HepG2 (cell line): ENCODE measurements around the gene LCMT2. TPM values are rescaled to one million over a fixed set of nuclear protein-coding genes. Genes with fewer than 3 reads are reported as not detected.

Experiments used
- ARID3A ChIP-seq: IDR thresholded peaks from 2 replicates; pipeline ENCODE4 v1.6.1; 2012; ENCODE audit warnings: low read depth, low read length, improper control_type of control experiment
- CEBPB ChIP-seq: IDR thresholded peaks from 2 replicates; pipeline ENCODE4 v1.6.1; 2011; ENCODE audit warnings: low read depth, low read length, improper control_type of control experiment, borderline replicate concordance
- CEBPG ChIP-seq: IDR thresholded peaks from 2 replicates; pipeline ENCODE4 v1.6.1; 2016
- FOXA3 ChIP-seq: IDR thresholded peaks from 2 replicates; pipeline ENCODE4 v1.6.1; 2016; ENCODE audit warnings: missing genetic modification reagents, missing compliant biosample characterization
- GATA4 ChIP-seq: sonication (generic); IDR thresholded peaks from 2 replicates; pipeline ENCODE4 v1.6.1; 2016; ENCODE audit warnings: antibody characterized with exemption, low read depth, borderline replicate concordance
- GFI1 ChIP-seq: sonication (generic); formaldehyde crosslinking; IDR thresholded peaks from 2 replicates; pipeline ENCODE4 v1.5.0; 2020; ENCODE audit warnings: missing genetic modification reagents, mild to moderate bottlenecking, borderline replicate concordance
- KLF16 ChIP-seq, 2 experiments: sonication (generic) in 1 of 2; formaldehyde crosslinking in 1 of 2; IDR thresholded peaks; 2 replicates each; pipeline versions ENCODE4 v1.6.1 to v1.8.0; 2016 to 2023; ENCODE audit warnings: missing genetic modification reagents in 2 of 2, missing compliant biosample characterization in 1 of 2
- KLF6 ChIP-seq: IDR thresholded peaks from 2 replicates; pipeline ENCODE4 v1.8.0; 2016; ENCODE audit warnings: missing biosample characterization, missing genetic modification reagents
- MAFK ChIP-seq, 2 experiments: IDR thresholded peaks in 1 of 2; conservative IDR thresholded peaks in 1 of 2; 2 replicates each; pipeline ENCODE4 v1.6.1; 2011; ENCODE audit warnings: improper control_type of control experiment in 2 of 2, low read length in 2 of 2
- SALL1 ChIP-seq: sonication (generic); formaldehyde crosslinking; IDR thresholded peaks from 2 replicates; pipeline ENCODE4 v1.8.0; 2022; ENCODE audit warnings: mild to moderate bottlenecking, missing genetic modification reagents
- SMC3 ChIP-seq: IDR thresholded peaks from 2 replicates; pipeline ENCODE4 v1.6.1; 2011; ENCODE audit warnings: low read length, improper control_type of control experiment
- STAG1 ChIP-seq: sonication (generic); formaldehyde crosslinking; IDR thresholded peaks from 2 replicates; pipeline ENCODE4 v1.4.0; 2020; ENCODE audit warnings: missing genetic modification reagents
- SYNCRIP ChIP-seq: fragments of 200-400 bp; formaldehyde crosslinking; IDR thresholded peaks from 2 replicates; pipeline ENCODE4 v1.6.1; 2018; ENCODE audit warnings: mild to moderate bottlenecking, low read depth, low read length; ENCODE audit not compliant: insufficient read depth
- TBX2 ChIP-seq: sonication (generic); formaldehyde crosslinking; IDR thresholded peaks from 2 replicates; pipeline ENCODE4 v1.5.0; 2020; ENCODE audit warnings: missing genetic modification reagents, mild to moderate bottlenecking, borderline replicate concordance
- THAP11 ChIP-seq: IDR thresholded peaks from 2 replicates; pipeline ENCODE4 v1.6.1; 2016; ENCODE audit warnings: missing biosample characterization, missing genetic modification reagents
- ZNF646 ChIP-seq: sonication (generic); formaldehyde crosslinking; IDR thresholded peaks from 2 replicates; pipeline ENCODE4 v1.9.0; 2021; ENCODE audit warnings: mild to moderate bottlenecking, missing genetic modification reagents
- ZNF652 ChIP-seq: IDR thresholded peaks from 2 replicates; pipeline ENCODE4 v1.6.1; 2016; ENCODE audit warnings: low read depth, borderline replicate concordance
- ZSCAN9 ChIP-seq: IDR thresholded peaks from 2 replicates; pipeline ENCODE4 v1.6.1; 2016; ENCODE audit warnings: borderline replicate concordance
- polyA plus RNA-seq, 8 experiments: library from polyadenylated mRNA; depleted of rRNA in 3 of 8; stranded (reverse) in 7 of 8; unstranded in 1 of 8; fragments of >200 nt; fragmentation: Illumina TruSeq in 4 of 8; extraction: Trizol in 4 of 8; gene quantifications; 2 replicates each; pipeline versions ENCODE4 v1.2.1 to v1.2.3, GENCODE V29; 2011 to 2016; ENCODE audit warnings: low read depth in 4 of 8, missing spikeins in 1 of 8, mixed read lengths in 1 of 8; ENCODE audit not compliant: insufficient read depth in 1 of 8
- total RNA-seq, 5 experiments: library from RNA; depleted of rRNA; stranded (reverse); fragments of >200 nt; fragmentation: Illumina TruSeq; extraction: Trizol; gene quantifications; 2 replicates each; pipeline ENCODE4 v1.2.3, GENCODE V29; 2016; ENCODE audit warnings: low read depth in 1 of 5
- TF ChIP-seq, protein P1 (sequence below): sonication (generic); formaldehyde crosslinking; IDR thresholded peaks from 2 replicates; pipeline ENCODE4 v1.5.0; 2020; ENCODE audit warnings: mild to moderate bottlenecking, missing genetic modification reagents, moderate library complexity
- TF ChIP-seq, protein P2 (sequence below): sonication (generic); formaldehyde crosslinking; IDR thresholded peaks from 2 replicates; pipeline ENCODE4 v1.8.0; 2022; ENCODE audit warnings: mild to moderate bottlenecking, missing genetic modification reagents, moderate library complexity

LCMT2 gene
- total and polyA plus RNA-seq, 2 of the 13 experiments (the other 11 are each of a cell fraction or from before 2014, with no cell fraction given): 6.9 to 9.1 TPM

- TF ChIP-seq GFI1 (CRISPR knock-in tag) (peak; percentile 92), GATA4 (no peak), SYNCRIP (no peak), ZNF646 (CRISPR knock-in tag) (peak; percentile 72; the same call in 1 of the 2 replicates), THAP11 (peak; percentile 30; the same call in 1 of the 2 replicates), MAFK (conservative IDR thresholded peaks at IDR 0.05 in 1 of 2, IDR thresholded peaks at IDR 0.05 in 1 of 2; ENCODE audit: low read length in 2 of 2) (peak; percentile 60 to 69), KLF16 (CRISPR knock-in tag; IDR thresholded peaks at IDR 0.05) (peak in 1 of 2 experiments; percentile 46; a peak in 1 of 4 replicates), STAG1 (CRISPR knock-in tag) (peak; percentile 88), ZSCAN9 (CRISPR knock-in tag) (0 out of 2 replicates have a peak, but pooled peaks have one; percentile 23), CEBPB (0 out of 2 replicates have a peak, but pooled peaks have one; percentile 6), SMC3 (peak; percentile 89), FOXA3 (CRISPR knock-in tag) (peak; percentile 63; the same call in 1 of the 2 replicates), ZNF652 (CRISPR knock-in tag) (peak; percentile 83), SALL1 (CRISPR knock-in tag) (peak; percentile 80), TBX2 (CRISPR knock-in tag) (0 out of 2 replicates have a peak, but pooled peaks have one; percentile 19), CEBPG (CRISPR knock-in tag) (0 out of 2 replicates have a peak, but pooled peaks have one; percentile 21), KLF6 (CRISPR knock-in tag) (no peak), ARID3A (peak; percentile 50; the same call in 1 of the 2 replicates)
- TF ChIP-seq, protein P1, sequence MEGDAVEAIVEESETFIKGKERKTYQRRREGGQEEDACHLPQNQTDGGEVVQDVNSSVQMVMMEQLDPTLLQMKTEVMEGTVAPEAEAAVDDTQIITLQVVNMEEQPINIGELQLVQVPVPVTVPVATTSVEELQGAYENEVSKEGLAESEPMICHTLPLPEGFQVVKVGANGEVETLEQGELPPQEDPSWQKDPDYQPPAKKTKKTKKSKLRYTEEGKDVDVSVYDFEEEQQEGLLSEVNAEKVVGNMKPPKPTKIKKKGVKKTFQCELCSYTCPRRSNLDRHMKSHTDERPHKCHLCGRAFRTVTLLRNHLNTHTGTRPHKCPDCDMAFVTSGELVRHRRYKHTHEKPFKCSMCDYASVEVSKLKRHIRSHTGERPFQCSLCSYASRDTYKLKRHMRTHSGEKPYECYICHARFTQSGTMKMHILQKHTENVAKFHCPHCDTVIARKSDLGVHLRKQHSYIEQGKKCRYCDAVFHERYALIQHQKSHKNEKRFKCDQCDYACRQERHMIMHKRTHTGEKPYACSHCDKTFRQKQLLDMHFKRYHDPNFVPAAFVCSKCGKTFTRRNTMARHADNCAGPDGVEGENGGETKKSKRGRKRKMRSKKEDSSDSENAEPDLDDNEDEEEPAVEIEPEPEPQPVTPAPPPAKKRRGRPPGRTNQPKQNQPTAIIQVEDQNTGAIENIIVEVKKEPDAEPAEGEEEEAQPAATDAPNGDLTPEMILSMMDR (CRISPR knock-in tag): peak; percentile 89
- TF ChIP-seq, protein P2, sequence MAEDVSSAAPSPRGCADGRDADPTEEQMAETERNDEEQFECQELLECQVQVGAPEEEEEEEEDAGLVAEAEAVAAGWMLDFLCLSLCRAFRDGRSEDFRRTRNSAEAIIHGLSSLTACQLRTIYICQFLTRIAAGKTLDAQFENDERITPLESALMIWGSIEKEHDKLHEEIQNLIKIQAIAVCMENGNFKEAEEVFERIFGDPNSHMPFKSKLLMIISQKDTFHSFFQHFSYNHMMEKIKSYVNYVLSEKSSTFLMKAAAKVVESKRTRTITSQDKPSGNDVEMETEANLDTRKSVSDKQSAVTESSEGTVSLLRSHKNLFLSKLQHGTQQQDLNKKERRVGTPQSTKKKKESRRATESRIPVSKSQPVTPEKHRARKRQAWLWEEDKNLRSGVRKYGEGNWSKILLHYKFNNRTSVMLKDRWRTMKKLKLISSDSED: no peak
Observed at GRCh38 chr15:43285609-43286037, 44.8 kb downstream of the LCMT2 start (continued).
